Thymus (tissue), 11 donors: ENCODE results near the gene SLC35F3. TPM values are rescaled to one million over a fixed set of nuclear protein-coding genes. Genes with fewer than 3 reads are reported as not detected.

ENCODE experiments used
- DNase-seq, 9 donors: peaks; one replicate each; pipeline ENCODE4 v3.0.0-alpha.2; 2013; ENCODE audit warnings: low spot score in 9 of 9, low read depth in 6 of 9, missing footprints in 1 of 9
- H3K27ac ChIP-seq, 2 donors: one replicate each; pipeline ENCODE4 v1.5.1; 2013; ENCODE audit warnings: control low read depth in 1 of 2, low read depth in 1 of 2, low read length in 1 of 2, mild to moderate bottlenecking in 1 of 2, moderate library complexity in 1 of 2
- H3K27me3 ChIP-seq, 2 donors: one replicate each; pipeline ENCODE4 v1.5.1; 2013; ENCODE audit warnings: low read length in 1 of 2; ENCODE audit not compliant: control insufficient read depth in 2 of 2, insufficient read depth in 1 of 2
- H3K36me3 ChIP-seq, 2 donors: one replicate each; pipeline ENCODE4 v1.5.1; 2013; ENCODE audit warnings: low read length in 1 of 2, mild to moderate bottlenecking in 1 of 2, moderate library complexity in 1 of 2; ENCODE audit not compliant: control insufficient read depth in 2 of 2, insufficient read depth in 2 of 2
- H3K4me1 ChIP-seq, 2 donors: one replicate each; pipeline ENCODE4 v1.5.1; 2013; ENCODE audit warnings: low read length in 2 of 2; ENCODE audit not compliant: control insufficient read depth in 2 of 2, insufficient read depth in 2 of 2
- H3K4me3 ChIP-seq, 2 donors: one replicate each; pipeline ENCODE4 v1.5.1; 2013; ENCODE audit warnings: low read length in 2 of 2, control low read depth in 1 of 2, mild to moderate bottlenecking in 1 of 2
- H3K9me3 ChIP-seq, 2 donors: one replicate each; pipeline ENCODE4 v1.5.1; 2013; ENCODE audit warnings: low read length in 1 of 2, mild to moderate bottlenecking in 1 of 2; ENCODE audit not compliant: control insufficient read depth in 2 of 2, insufficient read depth in 1 of 2
- WGBS: extraction: QIAGEN DNeasy Blood & Tissue Kit; methylation state at CpG from one replicate; pipeline ENCODE4 v1.1.7; 2013; 5-methylcytosine and 5-hydroxymethylcytosine counted together
- polyA plus RNA-seq: library from polyadenylated mRNA; stranded (reverse); fragments of 200-250 nt; gene quantifications from one replicate; pipeline ENCODE4 v1.2.3, GENCODE V29; 2013
- total RNA-seq: library from RNA; stranded (reverse); fragments of 120-200 nt; gene quantifications from one replicate; pipeline ENCODE4 v1.2.4, GENCODE V29; 2013
- donor health status: healthy.

The SLC35F3 gene
- total and polyA plus RNA-seq, 2 donors: 1.9 to 3.2 TPM

GRCh38 chr1:234327577-234328164 is 423.2 kb downstream of the SLC35F3 start:
- no peaks in the 10 kb centered on the region for H3K9me3 ChIP-seq
- H3K4me3 ChIP-seq: no peak overlapping the region
- DNase-seq: no peak
- H3K27me3 ChIP-seq: peaks cover 0 to 25% of the 10 kb centered on the region in 2 donors
- WGBS: 96% methylated on average over 9 of the region's 9 CpGs
- no peak overlapping the region for H3K27ac ChIP-seq
- H3K4me1 ChIP-seq: no peaks in the 10 kb centered on the region
- H3K36me3 ChIP-seq: no peaks in the 10 kb centered on the region

GRCh38 chr1:234330843-234331215 is 426.4 kb downstream of the SLC35F3 start:
- H3K9me3 ChIP-seq: no peaks in the 10 kb centered on the region
- no peak overlapping the region for H3K27ac ChIP-seq

GRCh38 chr1:234331507-234331906 is 427.0 kb downstream of the SLC35F3 start:
- 94% methylated on average over 2 of the region's 2 CpGs for WGBS

More at GRCh38 chr1:234330843-234331215, 426.4 kb downstream of the SLC35F3 start:
- Histone ChIP-seq H3K27me3 (peaks cover 0 to 7% of the 10 kb centered on the region in 2 donors), H3K4me3 (no peak overlapping the region), H3K36me3 (no peaks in the 10 kb centered on the region), H3K4me1 (no peaks in the 10 kb centered on the region)
- whole genome bisulfite sequencing: 98% methylated on average over 4 of the region's 4 CpGs
- no peak for DNase-seq

GRCh38 chr1:234336359-234336758 is 431.9 kb downstream of the SLC35F3 start:
- H3K4me3 ChIP-seq: no peak overlapping the region
- peaks cover 0 to 2% of the 10 kb centered on the region in 2 donors for H3K9me3 ChIP-seq
- H3K27me3 ChIP-seq: no peaks in the 10 kb centered on the region
- no peaks in the 10 kb centered on the region for H3K36me3 ChIP-seq
- no peak for DNase-seq
- no peak overlapping the region for H3K27ac ChIP-seq
- no peaks in the 10 kb centered on the region for H3K4me1 ChIP-seq
- WGBS: 93% methylated on average over 2 of the region's 2 CpGs

More at GRCh38 chr1:234331507-234331906, 427.0 kb downstream of the SLC35F3 start:
- Histone ChIP-seq H3K4me3 (no peak overlapping the region), H3K9me3 (no peaks in the 10 kb centered on the region), H3K36me3 (no peaks in the 10 kb centered on the region), H3K27ac (no peak overlapping the region), H3K27me3 (peaks cover 0 to under 1% of the 10 kb centered on the region in 2 donors), H3K4me1 (no peaks in the 10 kb centered on the region)
- DNase-seq: no peak

DNA sequence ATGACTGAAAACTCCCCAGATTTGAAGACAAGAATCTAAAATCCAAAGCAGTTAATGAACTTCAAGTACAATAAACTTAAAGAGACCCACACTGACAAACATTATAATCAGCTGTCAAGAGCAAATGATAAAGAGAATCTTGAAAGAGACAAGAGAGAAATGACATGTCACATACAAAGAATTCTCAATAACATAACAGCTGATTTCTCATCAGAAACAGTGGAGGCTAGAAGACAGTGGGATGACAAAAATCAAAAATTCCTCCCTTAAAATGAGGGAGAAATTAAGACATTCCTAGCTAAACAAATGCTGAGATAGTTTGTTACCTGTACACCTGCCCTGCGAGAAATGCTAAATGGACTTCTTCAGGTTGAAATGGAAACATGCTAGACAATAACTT is 432.8 kb downstream of the SLC35F3 start:
- H3K36me3 ChIP-seq: no peaks in the 10 kb centered on the region
- H3K4me3 ChIP-seq: no peak overlapping the region
- H3K9me3 ChIP-seq: peaks cover 0 to 2% of the 10 kb centered on the region in 2 donors
- no peaks in the 10 kb centered on the region for H3K27me3 ChIP-seq
- 98% methylated on average over 1 of the region's 1 CpG for WGBS
- DNase-seq: no peak
- no peaks in the 10 kb centered on the region for H3K4me1 ChIP-seq
- H3K27ac ChIP-seq: no peak overlapping the region

DNA sequence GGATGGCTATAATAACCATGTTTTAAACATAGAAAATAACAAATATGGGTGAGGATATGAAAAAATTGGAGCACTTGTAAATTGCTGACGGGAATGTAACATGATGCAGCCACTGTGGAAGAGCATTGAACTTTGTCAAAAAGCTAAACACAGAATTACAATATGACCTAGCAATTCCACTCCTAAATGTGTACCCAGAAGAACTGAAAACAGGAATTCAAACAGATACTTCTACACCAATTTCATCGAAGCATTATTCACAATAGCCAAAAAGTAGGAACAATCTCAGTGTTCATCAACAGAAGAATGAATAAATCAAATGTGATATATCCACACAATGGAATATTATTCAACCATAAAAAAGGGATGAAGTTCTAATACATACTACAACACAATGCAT is 436.1 kb downstream of the SLC35F3 start:
- no peaks in the 10 kb centered on the region for H3K4me1 ChIP-seq
- no peaks in the 10 kb centered on the region for H3K27me3 ChIP-seq
- DNase-seq: no peak
- WGBS: 97% methylated on average over 2 of the region's 2 CpGs
- peaks cover 0 to 2% of the 10 kb centered on the region in 2 donors for H3K9me3 ChIP-seq
- H3K36me3 ChIP-seq: no peaks in the 10 kb centered on the region
- no peak overlapping the region for H3K4me3 ChIP-seq
- no peak overlapping the region for H3K27ac ChIP-seq

- peaks cover 0 to 2% of the 10 kb centered on the region in 2 donors for H3K9me3 ChIP-seq
- no peaks in the 10 kb centered on the region for H3K27me3 ChIP-seq
- H3K27ac ChIP-seq: no peak overlapping the region
- no peaks in the 10 kb centered on the region for H3K36me3 ChIP-seq
- no peaks in the 10 kb centered on the region for H3K4me1 ChIP-seq
- H3K4me3 ChIP-seq: no peak overlapping the region
- WGBS: 93% methylated on average over 5 of the region's 5 CpGs
- DNase-seq: no peak
Observed at GRCh38 chr1:234342774-234343173, 438.3 kb downstream of the SLC35F3 start.

DNA sequence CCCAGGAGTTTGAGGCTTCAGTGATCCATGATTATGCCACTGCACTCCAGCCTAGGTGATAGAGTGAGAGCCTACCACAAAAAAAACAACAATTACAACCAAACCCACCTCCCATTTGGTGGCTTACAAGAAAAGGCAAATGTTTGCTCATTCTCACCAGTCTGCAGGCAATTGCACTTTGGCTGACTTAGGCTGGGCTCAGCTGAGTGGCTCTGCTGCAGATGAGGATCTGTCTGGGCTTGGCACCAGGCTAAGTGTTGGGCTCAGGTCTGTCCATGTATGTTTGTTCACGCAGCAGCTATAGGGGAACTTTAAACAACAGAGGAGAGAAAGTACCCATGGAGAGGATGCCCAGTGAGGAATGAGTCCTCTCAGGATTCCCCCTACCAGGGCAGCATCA is 440.8 kb downstream of the SLC35F3 start:
- H3K36me3 ChIP-seq: no peaks in the 10 kb centered on the region
- H3K27ac ChIP-seq: no peak overlapping the region
- no peaks in the 10 kb centered on the region for H3K27me3 ChIP-seq
- 97% methylated on average over 1 of the region's 1 CpG for WGBS
- DNase-seq: no peak
- H3K4me1 ChIP-seq: no peaks in the 10 kb centered on the region
- H3K9me3 ChIP-seq: no peaks in the 10 kb centered on the region
- no peak overlapping the region for H3K4me3 ChIP-seq

GRCh38 chr1:234348964-234349363 is 444.5 kb downstream of the SLC35F3 start:
- no peaks in the 10 kb centered on the region for H3K27me3 ChIP-seq
- WGBS: 93% methylated on average over 4 of the region's 4 CpGs
- DNase-seq: no peak
- H3K4me3 ChIP-seq: no peak overlapping the region
- H3K36me3 ChIP-seq: no peaks in the 10 kb centered on the region
- H3K4me1 ChIP-seq: no peaks in the 10 kb centered on the region
- H3K9me3 ChIP-seq: no peaks in the 10 kb centered on the region
- no peak overlapping the region for H3K27ac ChIP-seq
